HG03159 (cell line): ENCODE measurements around the gene THY1.
A peak's percentile ranks its signal among the peaks of the same experiment; 100 is the strongest.
"Not testable (repeated sequence)": the region's sequence is repeated elsewhere in the genome, so short reads cannot be mapped to it uniquely, and the experiment has no call there.

Experiments used
- ATAC-seq: cut with Tn5 transposase; IDR thresholded peaks from one replicate; pipeline ENCODE4 v1.9.1; 2021; ENCODE audit warnings: mild to moderate bottlenecking, moderate library complexity; ENCODE audit not compliant: unreplicated experiment

Gene THY1

DNA sequence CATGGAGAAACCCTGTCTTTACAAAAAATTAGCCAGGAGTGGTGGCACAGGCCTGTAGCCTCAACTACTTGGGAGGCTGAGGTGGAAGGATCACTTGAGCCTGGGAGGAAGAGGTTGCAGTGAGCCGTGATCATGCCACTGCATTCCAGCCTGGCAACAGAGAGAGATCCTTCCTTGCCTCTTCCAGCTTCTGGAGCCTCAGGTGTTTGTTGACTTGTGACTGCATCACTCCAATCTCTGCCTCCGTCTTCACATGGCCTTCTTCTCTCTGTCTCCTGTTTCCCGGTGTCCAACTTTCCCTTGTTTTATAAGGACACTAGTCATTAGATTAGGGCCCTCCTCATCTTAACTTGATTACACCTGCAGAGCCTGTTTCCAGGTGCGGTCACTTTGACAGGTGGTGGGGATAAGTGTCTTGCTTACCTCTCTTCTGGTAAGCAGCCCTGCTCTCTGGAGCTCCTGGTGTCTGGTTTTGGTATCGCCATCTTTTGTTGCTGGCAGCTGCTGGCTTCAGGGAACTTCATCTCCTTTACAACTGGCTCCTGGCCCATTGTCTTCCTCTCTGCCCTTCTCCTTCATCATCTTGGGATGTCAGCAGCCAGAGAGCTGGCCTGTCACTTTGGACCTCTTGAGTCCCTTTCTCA lies 33.2 kb downstream of the THY1 start:
- ATAC-seq: no peak

DNA sequence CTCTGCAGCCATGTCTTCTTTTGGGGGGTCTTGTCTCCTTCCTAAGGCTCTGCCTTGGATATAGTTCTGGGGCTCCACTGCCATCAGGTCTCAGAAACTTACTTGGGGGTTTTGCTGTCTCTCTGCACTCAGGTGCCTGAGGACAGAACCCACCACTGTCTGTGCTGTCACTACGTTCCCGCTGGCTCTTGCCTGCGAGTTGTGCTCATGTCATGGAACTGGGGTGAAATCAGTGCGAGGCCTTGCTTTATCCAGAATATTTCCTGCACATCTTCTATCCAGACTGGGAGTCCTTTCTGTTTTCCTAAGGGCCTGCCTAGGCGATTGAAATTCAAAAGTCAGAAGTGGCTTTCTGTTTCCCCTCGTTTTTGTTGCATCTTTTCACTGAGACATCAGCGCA lies 34.9 kb downstream of the THY1 start:
- no peak for ATAC-seq

DNA sequence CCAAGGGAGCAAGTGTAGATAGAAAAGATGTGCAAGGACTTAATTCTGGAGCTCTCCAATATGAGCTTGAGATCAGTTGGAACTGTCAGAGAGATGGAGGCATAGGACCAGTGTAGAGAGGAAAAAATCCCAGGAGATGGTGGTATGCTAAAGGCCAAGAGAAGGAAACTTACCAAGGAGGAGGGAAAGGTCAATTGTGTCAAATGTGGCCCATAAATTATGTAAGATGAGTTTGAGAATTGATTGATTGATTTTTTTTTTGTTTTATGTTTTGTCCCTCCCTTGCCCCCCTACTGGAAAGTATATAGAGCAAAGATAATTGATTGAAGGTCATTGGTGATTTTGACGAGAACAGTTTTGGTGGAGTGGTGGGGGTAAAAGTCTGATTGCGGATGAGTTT lies 38.6 kb downstream of the THY1 start:
- ATAC-seq: no peak

DNA sequence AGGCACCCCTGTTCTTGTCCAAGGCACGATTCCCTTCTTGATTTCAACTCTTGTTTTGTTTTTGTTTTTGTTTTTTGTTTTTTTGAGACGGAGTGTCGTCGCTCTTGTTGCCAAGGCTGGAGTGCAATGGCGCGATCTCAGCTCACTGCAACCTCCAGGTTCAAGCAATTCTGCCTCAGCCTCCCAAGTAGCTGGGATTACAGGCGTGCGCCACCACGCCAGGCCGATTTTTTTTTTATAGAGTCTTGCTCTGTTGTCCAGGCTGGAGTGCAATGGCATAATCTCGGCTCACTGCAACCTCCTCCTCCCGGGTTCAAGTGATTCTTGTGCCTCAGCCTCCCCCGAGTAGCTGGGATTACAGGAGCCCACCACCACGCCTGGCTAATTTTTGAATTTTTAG lies 40.5 kb downstream of the THY1 start:
- ATAC-seq: not testable (repeated sequence)

DNA sequence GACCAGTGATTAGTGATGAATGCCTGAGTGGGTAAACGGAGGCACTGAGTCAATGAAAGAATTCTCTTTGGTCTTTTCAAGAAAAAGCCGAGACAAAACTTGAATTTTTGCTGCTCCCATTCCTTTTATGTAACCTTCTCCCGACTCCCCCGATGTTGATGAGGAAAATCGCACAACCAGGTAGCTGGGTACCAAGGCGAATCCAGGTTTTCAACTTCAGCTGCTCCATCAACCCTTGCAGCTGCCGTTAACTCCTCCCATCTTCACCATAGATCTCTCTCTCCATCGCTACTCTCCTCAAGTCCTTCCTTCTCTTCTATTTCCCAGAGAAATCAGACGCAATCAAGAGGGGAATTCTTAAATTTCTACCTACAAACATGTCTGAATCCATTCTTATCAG lies 40.9 kb downstream of the THY1 start:
- ATAC-seq: no peak

DNA sequence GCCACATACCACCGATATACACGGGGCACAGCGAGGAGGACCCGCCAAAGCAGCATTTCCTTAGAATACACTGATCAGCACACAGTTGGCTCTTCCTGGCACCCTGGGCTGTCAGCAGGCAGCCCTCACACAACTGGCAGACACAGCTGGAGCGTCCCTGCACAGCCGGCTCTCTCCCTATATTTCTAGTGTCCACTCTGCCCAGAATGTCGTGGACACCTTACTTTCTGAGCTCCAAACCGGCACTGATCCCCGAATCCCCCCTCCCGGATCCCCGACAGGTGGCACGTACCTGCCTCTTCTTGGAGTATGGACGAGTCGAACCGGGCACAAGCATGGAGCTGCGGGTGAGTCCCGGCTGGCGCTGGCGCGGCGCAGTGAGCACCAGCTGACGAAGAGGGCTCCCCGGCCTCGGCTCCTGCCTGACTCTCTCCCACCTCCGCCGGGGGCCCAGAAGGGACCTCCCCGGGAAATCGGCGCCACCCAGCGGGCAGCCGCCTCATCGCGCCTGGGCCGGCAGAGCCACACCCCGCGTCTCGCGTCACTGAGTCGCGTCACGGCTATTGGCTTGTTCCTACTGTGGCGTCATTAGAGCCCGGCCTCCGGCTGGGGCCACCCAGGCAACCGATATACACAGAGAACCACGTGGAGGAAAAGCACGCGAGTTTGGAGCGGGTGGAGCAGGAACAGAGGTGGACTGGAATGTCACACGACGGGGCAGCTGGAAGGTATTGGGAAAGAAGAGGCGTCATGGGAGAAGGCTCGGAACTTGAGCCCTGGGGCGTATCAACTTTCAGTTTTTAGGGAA lies 41.6 kb downstream of the THY1 start, which contains the start of gene USP2:
USP2 (minus strand) TSS at position 510 of the 808 bp plus-strand sequence. CDS start 8,210 bp downstream, outside the sequence.
- peak; percentile 97 for ATAC-seq

DNA sequence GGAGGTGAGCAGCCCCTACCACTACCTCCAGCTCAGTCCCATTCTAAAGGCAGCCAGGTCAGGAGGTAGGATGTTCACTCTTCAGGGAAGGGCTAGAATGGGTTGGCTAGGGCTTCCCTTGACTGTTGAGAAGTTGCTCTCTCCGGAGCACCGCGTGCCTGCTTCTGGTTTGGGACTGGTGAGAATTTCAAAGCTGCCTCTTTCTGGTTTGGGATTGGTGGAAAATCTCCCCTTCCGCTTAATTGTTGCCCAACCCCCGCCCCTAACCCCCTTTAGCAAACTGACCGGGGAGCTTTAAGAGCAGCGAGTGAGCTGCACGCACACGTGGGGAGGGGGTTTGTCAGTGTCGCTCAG lies 42.2 kb downstream of the THY1 start:
- no peak for ATAC-seq

DNA sequence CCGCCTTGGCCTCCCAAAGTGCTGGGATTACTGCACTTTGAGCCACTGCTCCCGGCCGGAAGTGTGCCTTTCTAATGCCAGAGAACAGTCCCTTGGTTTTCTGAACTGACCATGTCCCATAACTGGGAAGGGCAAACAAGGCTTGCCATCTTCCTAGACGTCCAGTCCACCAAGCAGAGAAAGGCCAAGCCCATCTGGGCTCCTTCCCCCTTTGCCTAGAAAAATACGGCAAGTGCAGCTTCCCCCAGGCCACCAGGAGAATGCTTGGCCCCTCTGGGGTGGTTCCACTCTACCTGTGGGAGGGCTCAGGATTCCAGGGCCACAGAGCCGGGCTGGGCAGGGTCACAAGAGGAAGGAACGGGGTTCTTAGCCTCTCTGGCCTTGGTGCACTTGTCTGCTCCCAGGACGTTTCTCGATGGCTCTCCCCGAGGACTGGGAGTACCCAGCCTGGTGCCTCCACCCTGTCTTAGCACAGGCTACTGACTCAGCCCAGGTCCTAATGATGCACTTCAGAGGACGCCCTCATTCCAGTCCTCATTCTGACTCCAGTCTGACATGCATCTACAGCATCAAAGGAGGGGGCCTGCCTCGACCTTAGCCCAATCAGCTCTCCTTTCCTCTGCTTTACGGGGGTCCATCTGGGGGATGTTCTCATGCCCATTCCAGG lies 42.7 kb downstream of the THY1 start:
- ATAC-seq: no peak

DNA sequence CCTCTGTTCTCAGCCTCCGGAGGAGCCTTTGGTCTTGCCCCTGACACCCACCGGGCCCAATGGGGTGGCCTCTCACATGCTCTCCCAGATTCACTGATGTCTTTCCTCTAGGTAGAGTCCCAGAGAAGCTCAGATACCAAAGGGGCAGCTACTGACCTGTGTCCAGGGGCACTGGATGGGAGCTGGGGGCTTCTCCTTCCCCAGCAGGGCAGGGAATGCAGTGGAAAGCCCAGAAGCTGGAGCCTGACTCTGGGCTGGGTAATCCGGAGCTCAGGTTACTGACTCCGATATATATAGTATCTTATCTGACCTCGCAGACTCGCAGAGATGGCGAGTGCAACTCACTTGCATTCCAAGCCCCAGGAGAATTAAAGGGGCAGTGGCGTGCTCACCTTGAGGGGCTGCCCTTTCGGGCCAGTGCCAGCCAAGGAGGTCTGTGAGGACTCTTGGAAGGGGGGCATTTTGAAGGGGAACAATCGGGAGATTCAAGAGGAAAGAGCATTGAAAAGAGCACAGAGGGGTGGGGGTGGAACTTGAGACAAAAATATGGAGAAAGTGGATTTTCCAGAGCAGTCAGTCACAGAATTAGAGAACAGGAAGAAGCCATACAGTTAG lies 44.0 kb downstream of the THY1 start:
- no peak for ATAC-seq

DNA sequence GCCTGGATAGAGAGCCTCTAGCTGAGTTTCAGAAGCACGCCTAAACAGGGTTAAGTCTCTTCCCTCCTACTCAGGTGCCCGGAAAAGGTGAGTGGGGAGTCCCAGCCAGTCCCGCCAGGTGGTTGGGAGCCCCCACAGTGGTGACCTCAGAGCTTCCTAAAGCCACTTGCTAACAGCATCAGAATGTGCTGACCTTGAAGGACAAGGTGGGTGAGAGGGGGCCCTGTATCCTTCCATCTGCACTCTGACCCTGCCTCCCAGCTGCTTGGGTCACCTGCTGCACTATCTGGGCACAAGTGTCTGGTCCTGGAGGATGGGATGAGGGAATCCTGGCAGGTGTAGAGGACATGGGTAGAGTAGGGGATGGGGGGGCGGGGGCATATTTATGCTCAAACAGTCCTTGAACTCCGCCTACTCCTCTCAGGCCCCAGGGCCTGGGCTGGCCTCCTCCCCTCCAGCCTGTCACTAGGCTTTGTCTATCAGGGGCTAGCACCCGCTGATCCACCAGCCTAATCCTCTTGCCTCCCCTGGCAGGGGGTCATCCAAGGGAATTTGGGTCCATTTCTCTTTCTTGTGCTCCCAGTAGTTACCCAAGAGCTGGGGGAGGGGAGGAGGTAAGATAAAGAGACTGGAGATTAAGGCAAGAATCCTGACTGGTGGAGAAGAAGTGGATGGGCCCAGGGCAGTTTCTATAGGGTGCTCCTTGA lies 44.9 kb downstream of the THY1 start:
- no peak for ATAC-seq

DNA sequence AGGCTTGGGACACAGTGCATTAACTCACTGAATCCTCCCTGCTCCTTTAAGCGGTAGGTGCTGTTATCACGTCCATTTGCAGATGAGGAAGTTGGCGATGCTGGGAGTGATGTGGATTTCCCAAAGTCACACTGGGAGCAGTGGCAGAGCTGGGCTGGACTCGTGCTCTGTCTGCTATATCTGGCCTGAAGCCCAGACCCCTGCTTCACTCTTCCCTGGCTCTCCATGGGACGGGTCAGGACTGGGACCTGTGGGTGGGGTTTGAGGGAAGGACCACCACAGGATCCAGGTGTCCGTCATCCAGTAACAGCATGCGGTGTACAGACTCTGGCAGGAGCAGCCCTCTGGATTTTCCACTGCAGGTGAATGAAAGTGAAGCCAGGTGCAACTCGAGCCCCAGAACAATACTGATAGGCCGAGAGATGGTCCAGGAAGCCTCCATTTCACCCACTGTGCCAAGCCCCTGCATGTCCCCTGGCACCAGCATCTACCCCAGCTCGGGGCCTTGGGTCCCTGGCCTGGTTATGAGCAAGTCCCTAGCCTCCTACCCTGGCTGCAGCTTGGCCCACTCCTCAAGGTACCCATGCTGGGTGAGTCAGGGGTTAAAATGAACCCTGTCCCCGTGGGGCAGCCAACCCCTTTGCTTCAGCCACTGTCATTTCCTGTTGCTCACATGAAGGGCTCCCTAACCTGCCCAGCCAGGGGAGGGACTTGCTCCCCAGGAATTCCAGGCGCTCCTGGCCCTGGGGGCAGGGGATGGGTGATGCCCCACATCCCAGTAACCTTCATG lies 45.7 kb downstream of the THY1 start:
- no peak for ATAC-seq

DNA sequence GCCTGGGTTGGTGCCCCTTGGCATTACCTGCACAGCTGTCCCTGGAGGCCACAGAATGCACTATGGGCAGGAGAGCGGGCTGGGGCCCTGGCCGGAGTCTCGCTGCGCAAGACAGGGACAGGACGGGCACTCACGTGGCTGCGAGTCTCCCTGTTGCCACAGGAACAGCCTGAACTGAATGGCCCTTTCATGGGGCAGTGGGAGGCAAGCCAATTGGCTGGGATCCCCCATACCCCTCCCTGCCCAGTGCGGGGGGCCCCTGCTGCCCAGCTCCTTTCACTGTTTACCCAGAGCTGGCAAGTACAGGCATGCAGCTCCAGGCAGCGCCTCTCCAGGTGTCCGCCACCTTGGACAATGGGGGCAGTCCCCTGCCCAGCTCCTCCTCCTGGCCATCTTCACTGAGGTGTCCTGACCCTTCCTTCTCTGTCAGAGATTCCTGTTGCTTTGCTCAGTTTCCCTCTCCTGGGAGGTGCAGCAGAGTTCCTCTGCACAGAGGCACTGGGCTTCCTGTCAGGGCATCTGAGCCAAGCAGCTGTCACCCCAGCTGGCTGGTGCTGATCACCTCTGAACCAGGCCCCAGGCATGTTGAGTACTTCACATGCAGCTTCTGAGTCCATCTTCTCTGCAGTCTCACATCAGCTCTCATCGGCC lies 46.6 kb downstream of the THY1 start:
- no peak for ATAC-seq

DNA sequence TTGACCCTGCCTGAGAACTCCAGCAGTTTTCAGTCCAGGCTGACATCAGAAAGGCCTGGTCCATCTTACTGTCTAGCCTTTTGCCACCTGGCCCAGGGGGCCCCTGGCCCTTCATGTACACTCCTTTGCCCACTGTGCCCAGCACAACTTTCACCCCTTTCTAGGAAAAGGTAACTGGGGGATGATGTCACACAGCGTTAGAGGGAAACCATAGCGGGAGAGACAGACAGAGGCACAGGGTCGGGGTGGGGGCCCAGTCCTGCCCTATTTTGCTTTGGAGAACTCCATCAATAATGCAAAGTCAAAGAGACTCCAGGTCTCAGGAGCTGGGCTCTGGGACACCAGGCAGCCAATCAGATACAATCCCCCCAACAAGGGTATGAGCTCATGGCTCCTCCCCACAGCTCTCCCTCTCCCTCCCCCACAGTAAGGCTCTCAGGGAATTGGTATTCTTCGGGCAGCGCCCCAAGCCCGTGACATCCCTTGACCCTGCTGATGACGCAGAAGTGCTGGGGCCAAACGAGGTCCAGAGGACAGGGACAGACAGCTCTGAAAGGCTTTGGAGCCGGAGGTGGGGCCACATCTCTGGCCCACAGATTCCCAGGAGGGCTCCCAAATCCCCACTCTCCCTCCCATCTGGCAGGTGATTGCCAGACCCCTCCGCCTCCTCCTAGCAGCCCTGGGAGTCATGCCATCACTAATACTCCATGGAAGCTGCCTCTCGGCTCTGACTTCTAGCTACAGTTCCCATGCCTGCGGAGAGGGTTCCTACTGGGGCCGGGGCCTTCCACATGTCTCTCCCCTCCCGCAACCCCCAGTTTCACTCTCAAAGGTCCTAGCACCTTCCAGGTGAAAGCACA lies 47.4 kb downstream of the THY1 start:
- ATAC-seq: no peak

DNA sequence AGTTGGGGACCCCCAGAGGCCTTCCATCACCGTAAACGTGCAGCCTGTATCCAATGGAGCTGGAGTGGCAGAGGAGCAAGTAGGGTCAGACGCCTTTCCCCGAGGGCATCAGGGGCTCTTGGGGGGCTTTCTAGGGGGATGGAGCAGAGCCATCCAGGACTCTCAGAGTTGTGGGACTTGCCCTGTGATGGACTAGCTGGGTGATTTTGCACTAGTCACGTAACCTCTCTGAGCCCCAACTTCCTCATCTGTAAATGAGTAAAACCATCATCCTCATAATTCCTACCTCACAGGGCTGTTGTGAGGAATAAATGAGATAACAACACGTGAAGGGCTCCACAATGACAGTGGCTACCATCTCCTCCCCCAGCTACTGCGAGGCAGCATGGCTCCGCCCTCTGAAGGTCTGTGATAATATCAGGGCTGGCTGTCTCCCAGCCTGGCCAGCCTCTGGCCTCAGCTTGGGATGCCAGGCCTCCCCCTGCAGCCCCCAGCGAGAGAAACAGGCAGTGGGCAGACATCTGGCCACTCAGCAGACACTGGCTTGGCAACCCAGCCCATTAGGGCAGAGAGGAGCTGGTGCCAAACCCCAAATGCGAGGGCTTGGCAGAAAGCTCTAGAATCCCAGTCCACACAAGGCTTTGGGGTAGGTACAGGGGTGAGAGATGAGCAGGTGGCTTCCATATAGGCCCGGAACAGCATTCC lies 48.2 kb downstream of the THY1 start:
- no peak for ATAC-seq

DNA sequence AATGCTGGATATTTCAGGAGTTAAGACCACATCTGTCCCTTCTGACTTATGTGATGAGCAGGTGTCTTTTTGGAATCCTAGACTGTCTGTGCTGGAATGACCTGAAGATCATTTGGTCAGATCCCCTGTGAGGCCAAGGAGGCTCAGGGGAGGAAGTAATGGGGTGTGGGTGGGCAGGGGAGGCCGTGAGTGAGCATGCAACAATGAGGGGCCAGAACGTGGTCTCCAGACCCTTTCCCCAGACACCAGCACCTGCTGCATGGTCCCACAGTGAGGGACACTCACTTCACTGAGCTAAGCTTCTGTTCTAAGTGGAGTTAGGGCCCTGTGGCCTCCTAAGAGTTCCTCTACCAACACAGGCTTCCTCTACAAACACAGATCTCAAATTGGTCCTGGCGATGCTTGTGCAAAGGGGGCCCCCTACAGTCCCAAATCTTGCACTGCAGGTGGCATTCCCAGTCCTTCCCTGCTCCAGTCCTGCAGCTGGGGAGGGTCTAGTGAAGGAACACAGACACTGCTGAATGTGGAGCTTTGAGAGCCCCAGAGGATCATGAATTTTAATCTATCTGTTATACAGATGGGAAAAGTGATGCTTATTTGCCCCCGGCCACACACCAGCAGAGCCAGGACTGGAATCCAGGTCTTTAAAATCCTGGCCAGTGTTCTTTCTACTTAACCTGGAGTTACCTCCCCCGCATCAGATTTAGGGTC lies 48.9 kb downstream of the THY1 start:
- no peak for ATAC-seq

DNA sequence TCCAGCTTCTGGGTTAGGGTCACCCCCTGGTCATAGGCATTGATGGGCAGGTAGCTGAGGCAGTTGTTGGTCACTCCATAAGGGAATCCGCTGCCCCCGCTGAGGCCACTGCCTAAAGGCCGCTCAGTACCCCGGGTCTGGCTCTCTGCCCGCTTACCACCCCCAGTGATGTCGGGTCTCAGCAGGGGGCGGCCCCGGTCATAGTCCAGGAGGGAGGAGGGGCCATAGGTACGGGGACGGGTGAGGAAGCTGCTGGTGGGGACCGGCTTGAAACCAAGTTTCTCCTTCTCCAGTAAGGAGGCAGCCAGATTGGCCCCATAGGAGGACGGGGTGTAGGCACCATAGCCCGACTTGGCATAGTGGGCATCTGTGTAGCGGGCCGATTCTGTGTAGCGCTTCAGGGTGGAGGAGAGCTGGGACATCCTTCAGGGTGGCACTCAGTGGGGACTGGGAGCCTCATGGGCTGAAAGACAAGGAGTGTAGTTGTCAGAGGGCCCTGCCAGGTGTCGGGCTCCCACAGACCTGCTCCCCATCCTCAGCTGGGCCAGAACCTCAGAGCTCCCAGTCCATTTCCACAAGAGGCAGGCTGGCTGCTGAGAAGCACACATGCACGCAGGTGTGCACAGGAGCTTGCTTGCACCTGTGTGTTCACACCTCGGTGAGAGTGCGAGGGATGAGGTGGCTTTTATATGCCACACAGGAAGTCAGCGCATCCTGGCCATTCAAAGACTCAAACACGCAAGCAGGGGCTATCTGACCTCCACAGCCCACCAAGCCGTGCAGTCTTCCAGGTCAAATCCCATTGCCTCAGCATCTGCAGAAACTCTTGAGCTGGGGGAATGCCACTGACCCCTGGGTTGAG lies 49.7 kb downstream of the THY1 start:
- ATAC-seq: no peak
